HepG2 (cell line): ENCODE results near the gene ST6GALNAC3. TPM values are rescaled to one million over a fixed set of nuclear protein-coding genes. Genes with fewer than 3 reads are reported as not detected.

Experiments used
- ATAC-seq: fragments of 200-7000 bp; cut with Tn5 transposase; 3 replicates; pipeline ENCODE4 v1.9.1; 2020; ENCODE audit warnings: mild to moderate bottlenecking, moderate library complexity
- BruUV-seq: library from RNA; stranded (reverse); fragments of 400-500 nt; replicated peaks from 2 replicates; lab custom pipeline; 2021; lab: Mats Ljungman, UMichigan
- CTCF ChIA-PET: fragments of 300-600 bp; formaldehyde crosslinking; extraction: SDS; loops from one replicate; lab custom pipeline; 2021; ENCODE audit warnings: low total read pairs, inconsistent platforms, low intra/inter-chr PET ratio; lab: Yijun Ruan, JAX
- POLR2A ChIA-PET: fragments of 350-600 bp; sonication (Branson Sonifier 250); formaldehyde crosslinking; loops from one replicate; lab custom pipeline; 2020; ENCODE audit warnings: antibody characterized with exemption, inconsistent platforms; lab: Yijun Ruan, JAX
- DNase-seq: peaks from one replicate; pipeline ENCODE4 v3.0.0-alpha.2; 2015; ENCODE audit warnings: low spot score
- FAIRE-seq: peaks from 3 replicates; lab custom pipeline; 2011; peaks lifted over from hg19 to GRCh38; lab: Jason Lieb, UNC
- H2AFZ ChIP-seq: one replicate; pipeline ENCODE4 v1.6.1; 2011; ENCODE audit warnings: low read length, inconsistent platforms
- H3K27ac ChIP-seq: fragments of 300-600 bp; 3 replicates; pipeline ENCODE4 v1.8.0; 2011; ENCODE audit warnings: mixed run types, mild to moderate bottlenecking, mixed read lengths, low read length, inconsistent platforms; ENCODE audit not compliant: insufficient read depth; ENCODE audit errors: extremely low read length
- H3K27me3 ChIP-seq, 2 experiments: fragments of 200-600 bp in 1 of 2; 2 replicates in 1 of 2; 3 replicates in 1 of 2; pipeline versions ENCODE4 v1.6.0 to v1.8.0; 2011; ENCODE audit warnings: low read length in 2 of 2, mild to moderate bottlenecking in 2 of 2, moderate library complexity in 2 of 2, inconsistent platforms in 1 of 2; ENCODE audit not compliant: insufficient read depth in 2 of 2, control insufficient read depth in 1 of 2
- H3K36me3 ChIP-seq, 2 experiments: fragments of 200-600 bp in 1 of 2; replicated peaks in 1 of 2; 2 replicates in 1 of 2; 3 replicates in 1 of 2; pipeline versions ENCODE4 v1.5.1 to v1.8.0; 2011; ENCODE audit warnings: low read length in 2 of 2, inconsistent platforms in 1 of 2; ENCODE audit not compliant: insufficient read depth in 2 of 2, control insufficient read depth in 1 of 2
- H3K4me1 ChIP-seq: 2 replicates; pipeline ENCODE4 v1.5.1; 2012; ENCODE audit warnings: low read length, inconsistent platforms; ENCODE audit not compliant: insufficient read depth
- H3K4me2 ChIP-seq: 2 replicates; pipeline ENCODE4 v1.6.0; 2011; ENCODE audit warnings: low read depth, low read length, inconsistent platforms
- H3K4me3 ChIP-seq, 3 experiments: fragments of 200-600 bp in 1 of 3; sonication (generic), shearing (Covaris generic) in 1 of 3; replicated peaks in 1 of 3; 2 replicates each; pipeline ENCODE4 v1.5.1; 2011 to 2016; ENCODE audit warnings: low read length in 3 of 3, inconsistent platforms in 2 of 3, low read depth in 2 of 3, mild to moderate bottlenecking in 2 of 3, control low read depth in 1 of 3, mixed read lengths in 1 of 3; ENCODE audit not compliant: insufficient read depth in 1 of 3
- H3K79me2 ChIP-seq: one replicate; pipeline ENCODE4 v1.6.1; 2011; ENCODE audit warnings: low read length, inconsistent platforms; ENCODE audit not compliant: insufficient read depth
- H3K9ac ChIP-seq: 2 replicates; pipeline ENCODE4 v1.6.0; 2011; ENCODE audit warnings: mild to moderate bottlenecking, low read depth, low read length, inconsistent platforms; ENCODE audit not compliant: insufficient read depth
- H3K9me3 ChIP-seq: 2 replicates; pipeline ENCODE4 v1.5.1; 2012; ENCODE audit warnings: mild to moderate bottlenecking, low read length
- H4K20me1 ChIP-seq: 2 replicates; pipeline ENCODE4 v1.6.0; 2011; ENCODE audit warnings: inconsistent platforms, mild to moderate bottlenecking, low read length, moderate library complexity; ENCODE audit not compliant: insufficient read depth
- CERS6 ChIP-seq: sonication (generic); formaldehyde crosslinking; IDR thresholded peaks from 2 replicates; pipeline ENCODE4 v1.5.0; 2020; ENCODE audit warnings: missing genetic modification reagents
- HMGXB4 ChIP-seq, 2 experiments: sonication (generic) in 1 of 2; formaldehyde crosslinking in 1 of 2; IDR thresholded peaks; 2 replicates each; pipeline versions ENCODE4 v1.4.0 to v1.6.1; 2018 to 2020; ENCODE audit warnings: missing genetic modification reagents in 2 of 2, borderline replicate concordance in 1 of 2, low read depth in 1 of 2, mild to moderate bottlenecking in 1 of 2, missing biosample characterization in 1 of 2
- ISL2 ChIP-seq: sonication (generic); formaldehyde crosslinking; IDR thresholded peaks from 2 replicates; pipeline ENCODE4 v1.5.0; 2020; ENCODE audit warnings: missing genetic modification reagents
- KLF13 ChIP-seq: sonication (generic); formaldehyde crosslinking; IDR thresholded peaks from 2 replicates; pipeline ENCODE4 v1.4.0; 2020; ENCODE audit warnings: mild to moderate bottlenecking, missing genetic modification reagents
- MAX ChIP-seq: IDR thresholded peaks from 2 replicates; pipeline ENCODE4 v1.6.1; 2012; ENCODE audit warnings: inconsistent platforms
- MEIS1 ChIP-seq: sonication (generic); formaldehyde crosslinking; IDR thresholded peaks from 2 replicates; pipeline ENCODE4 v1.9.0; 2021; ENCODE audit warnings: mild to moderate bottlenecking, missing genetic modification reagents, moderate library complexity, borderline replicate concordance
- PRMT3 ChIP-seq: sonication (generic); formaldehyde crosslinking; IDR thresholded peaks from 2 replicates; pipeline ENCODE4 v1.8.1; 2022; ENCODE audit warnings: low read depth, mild to moderate bottlenecking, moderate library complexity, missing genetic modification reagents, borderline replicate concordance
- SALL2 ChIP-seq: sonication (generic); formaldehyde crosslinking; IDR thresholded peaks from 2 replicates; pipeline ENCODE4 v1.8.1; 2023; ENCODE audit warnings: mild to moderate bottlenecking, missing genetic modification reagents, inconsistent platforms
- SRSF9 ChIP-seq: fragments of 200-400 bp; formaldehyde crosslinking; IDR thresholded peaks from 2 replicates; pipeline ENCODE4 v1.6.1; 2018; ENCODE audit warnings: borderline replicate concordance, mild to moderate bottlenecking, low read depth, low read length; ENCODE audit not compliant: insufficient read depth, poor library complexity, severe bottlenecking
- TMF1 ChIP-seq: sonication (generic); formaldehyde crosslinking; IDR thresholded peaks from 2 replicates; pipeline ENCODE4 v1.8.1; 2022; ENCODE audit warnings: low read depth, missing genetic modification reagents
- TRIM24 ChIP-seq: sonication (generic); formaldehyde crosslinking; IDR thresholded peaks from 2 replicates; pipeline ENCODE4 v1.8.0; 2022; ENCODE audit warnings: mild to moderate bottlenecking, missing genetic modification reagents
- ZNF138 ChIP-seq: sonication (generic); formaldehyde crosslinking; IDR thresholded peaks from 2 replicates; pipeline ENCODE4 v1.5.0; 2020; ENCODE audit warnings: mild to moderate bottlenecking, low read depth, missing genetic modification reagents
- ZNF724P ChIP-seq: sonication (generic); formaldehyde crosslinking; IDR thresholded peaks from 2 replicates; pipeline ENCODE4 v1.8.0; 2022; ENCODE audit warnings: missing genetic modification reagents, borderline replicate concordance
- ZNF841 ChIP-seq: sonication (generic); formaldehyde crosslinking; IDR thresholded peaks from 2 replicates; pipeline ENCODE4 v1.8.1; 2023; ENCODE audit warnings: missing genetic modification reagents, borderline replicate concordance
- WGBS: methylation state at CpG from one replicate; pipeline ENCODE4 v1.1.6; 2017; ENCODE audit warnings: low lambda C conversion rate; 5-methylcytosine and 5-hydroxymethylcytosine counted together
- in situ Hi-C: cut with HindIII; loops from 2 replicates; pipeline ENCODE4 v1.10.0; 2017; ENCODE audit warnings: low pct_unique_long_range_greater_than_20kb; ENCODE audit not compliant: extremely low pct_ligation_motif_present
- intact Hi-C: fragments of 100-400 bp; cut with micrococcal nuclease; formaldehyde crosslinking; loops from one replicate; pipeline ENCODE4 v1.10.0; 2022; ENCODE audit not compliant: unreplicated experiment
- polyA plus RNA-seq, 8 experiments: library from polyadenylated mRNA; depleted of rRNA in 3 of 8; stranded (reverse) in 7 of 8; unstranded in 1 of 8; fragments of >200 nt; fragmentation: Illumina TruSeq in 4 of 8; extraction: Trizol in 4 of 8; gene quantifications; 2 replicates each; pipeline versions ENCODE4 v1.2.1 to v1.2.3, GENCODE V29; 2011 to 2016; ENCODE audit warnings: low read depth in 4 of 8, missing spikeins in 1 of 8, mixed read lengths in 1 of 8; ENCODE audit not compliant: insufficient read depth in 1 of 8
- total RNA-seq, 5 experiments: library from RNA; depleted of rRNA; stranded (reverse); fragments of >200 nt; fragmentation: Illumina TruSeq; extraction: Trizol; gene quantifications; 2 replicates each; pipeline ENCODE4 v1.2.3, GENCODE V29; 2016; ENCODE audit warnings: low read depth in 1 of 5

Gene ST6GALNAC3
- total and polyA plus RNA-seq, 2 of the 13 experiments (the other 11 are each of a cell fraction or from before 2014, with no cell fraction given): not detected

- H3K36me3 ChIP-seq: no peaks in the 10 kb centered on the region
- no TSS peak for BruUV-seq
- H3K79me2 ChIP-seq: no peaks in the 10 kb centered on the region
- H3K9me3 ChIP-seq: peaks cover 9% of the 10 kb centered on the region; the same call in 1 of the 2 replicates
- no peak overlapping the region for H3K9ac ChIP-seq
- ATAC-seq: no peak
- H3K4me3 ChIP-seq: no peak overlapping the region
- POLR2A ChIA-PET: no interaction called here
- CTCF ChIA-PET: no interaction called here
- no peak for DNase-seq
- no peak overlapping the region for H3K27ac ChIP-seq
- in situ Hi-C loops: no loop called here
- no peaks in the 10 kb centered on the region for H3K4me1 ChIP-seq
- H4K20me1 ChIP-seq: no peaks in the 10 kb centered on the region
- 0 out of 5 replicates have a peak, but pooled peaks cover 0 to 2% of the 10 kb centered on the region in 2 experiments for H3K27me3 ChIP-seq
- H2AFZ ChIP-seq: no peak overlapping the region
- intact Hi-C loops: loop anchor here (5.0 kb wide), 1 partner anchor 343 kb away; no protein-coding TSS in a partner anchor
- FAIRE-seq: no peak
- TF ChIP-seq KLF13 (CRISPR knock-in tag): no peak
- TF ChIP-seq ZNF841: no peak
- no peak overlapping the region for H3K4me2 ChIP-seq
Measured at GRCh38 chr1:76494807-76495206, 420.3 kb downstream of the ST6GALNAC3 start.

- no peak for ATAC-seq
- POLR2A ChIA-PET: no interaction called here
- Histone ChIP-seq H3K79me2 (no peaks in the 10 kb centered on the region), H4K20me1 (no peaks in the 10 kb centered on the region), H3K36me3 (no peaks in the 10 kb centered on the region), H3K9me3 (no peaks in the 10 kb centered on the region; the same call in 1 of the 2 replicates), H3K4me3 (no peak overlapping the region), H3K9ac (no peak overlapping the region), H3K27ac (no peak overlapping the region), H2AFZ (no peak overlapping the region), H3K4me2 (no peak overlapping the region), H3K4me1 (no peaks in the 10 kb centered on the region), H3K27me3 (no peaks in the 10 kb centered on the region)
- intact Hi-C loops: loop anchor here (5.0 kb wide), 1 partner anchor 345 kb away; no protein-coding TSS in a partner anchor
- WGBS: 0% methylated on average over 3 of the region's 3 CpGs
- BruUV-seq: no TSS peak
- in situ Hi-C loops: no loop called here
- no peak for DNase-seq
- FAIRE-seq: no peak
- CTCF ChIA-PET: no interaction called here
- no peak for TF ChIP-seq MAX
- no peak for TF ChIP-seq TMF1 (CRISPR knock-in tag)
- no peak for TF ChIP-seq PRMT3 (CRISPR knock-in tag)
- TF ChIP-seq CERS6 (CRISPR knock-in tag): no peak
- no peak for TF ChIP-seq MEIS1 (CRISPR knock-in tag)
- TF ChIP-seq TRIM24 (CRISPR knock-in tag): no peak
- no peak for TF ChIP-seq ISL2
- TF ChIP-seq ZNF138: no peak
- TF ChIP-seq SALL2: no peak
- no peak for TF ChIP-seq ZNF724P
- no peak for TF ChIP-seq HMGXB4 (CRISPR knock-in tag; IDR thresholded peaks at IDR 0.05; ENCODE audit: borderline replicate concordance in 1 of 2, low read depth in 1 of 2)
- no peak for TF ChIP-seq SRSF9
Measured at GRCh38 chr1:76496871-76497270, 422.3 kb downstream of the ST6GALNAC3 start.
